ENCODE data around the gene UPF3A. TPM values are rescaled to one million over a fixed set of nuclear protein-coding genes. Genes with fewer than 3 reads are reported as not detected.
"Not testable (repeated sequence)": the region's sequence is repeated elsewhere in the genome, so short reads cannot be mapped to it uniquely, and the experiment has no call there.

The UPF3A gene
- total RNA-seq, 2 experiments from 2014 or later, result 36.9 to 38.7 TPM

GRCh38 chr13:114328595-114328994, 47.2 kb downstream of the UPF3A start:
- no peak for DNase-seq
- Mint-ChIP-seq H3K9me3 (no peaks in the 10 kb centered on the region), H3K4me1 (ENCODE audit: low read depth) (peaks cover 32% of the 10 kb centered on the region), H3K4me3 (no peak overlapping the region), H3K27ac (no peak overlapping the region), H3K27me3 (ENCODE audit: low read depth) (no peaks in the 10 kb centered on the region), H3K36me3 (ENCODE audit: low read depth) (peaks cover 33% of the 10 kb centered on the region)
- CTCF ChIA-PET, result interaction anchor here (0.9 to 1.3 kb wide), 2 partner anchors 12 to 15 kb away, joined by 3 read pairs; no protein-coding TSS in a partner anchor
- intact Hi-C loops (cut with micrococcal nuclease), result no loop called here

- Mint-ChIP-seq H3K9me3 (no peaks in the 10 kb centered on the region), H3K27me3 (ENCODE audit: low read depth) (no peaks in the 10 kb centered on the region), H3K4me3 (no peak overlapping the region), H3K27ac (no peak overlapping the region), H3K4me1 (ENCODE audit: low read depth) (peaks cover 26% of the 10 kb centered on the region), H3K36me3 (ENCODE audit: low read depth) (peaks cover 19% of the 10 kb centered on the region)
- no peak for DNase-seq
- CTCF ChIA-PET, result no interaction called here
- intact Hi-C loops (cut with micrococcal nuclease), result no loop called here
These were observed 48.7 kb downstream of the UPF3A start for GRCh38 chr13:114330086-114330485.

- H3K9me3 Mint-ChIP-seq; H3K4me1 Mint-ChIP-seq (ENCODE audit: low read depth); H3K36me3 Mint-ChIP-seq (ENCODE audit: low read depth); H3K27ac Mint-ChIP-seq; intact Hi-C loops (cut with micrococcal nuclease); H3K27me3 Mint-ChIP-seq (ENCODE audit: low read depth); H3K4me3 Mint-ChIP-seq; DNase-seq: not testable (repeated sequence)
- CTCF ChIA-PET, result interaction anchor here (1.6 kb wide), 1 partner anchor 8 kb away, joined by 4 read pairs; no protein-coding TSS in a partner anchor
These were observed 52.5 kb downstream of the UPF3A start for GRCh38 chr13:114333881-114334280.

GRCh38 chr13:114334305-114335053, 53.1 kb downstream of the UPF3A start:
- Mint-ChIP-seq H3K27me3 (ENCODE audit: low read depth) (peaks cover 3% of the 10 kb centered on the region), H3K27ac (no peak overlapping the region), H3K36me3 (ENCODE audit: low read depth) (peaks cover 1% of the 10 kb centered on the region), H3K4me3 (no peak overlapping the region), H3K9me3 (no peaks in the 10 kb centered on the region), H3K4me1 (ENCODE audit: low read depth) (peaks cover 8% of the 10 kb centered on the region)
- no peak for DNase-seq
- intact Hi-C loops (cut with micrococcal nuclease), result no loop called here
- CTCF ChIA-PET, result interaction anchor here (0.6 to 1.6 kb wide), 2 partner anchors 9 to 98 kb away, joined by 4 read pairs; no protein-coding TSS in a partner anchor

- CTCF ChIA-PET, result interaction anchor here (0.9 kb wide), 1 partner anchor 20 kb away, joined by 3 read pairs; no protein-coding TSS in a partner anchor
- DNase-seq; H3K27me3 Mint-ChIP-seq (ENCODE audit: low read depth); H3K36me3 Mint-ChIP-seq (ENCODE audit: low read depth); intact Hi-C loops (cut with micrococcal nuclease); H3K4me3 Mint-ChIP-seq; H3K9me3 Mint-ChIP-seq; H3K27ac Mint-ChIP-seq: not testable (repeated sequence)
- peaks cover 11% of the 10 kb centered on the region for H3K4me1 Mint-ChIP-seq (ENCODE audit: low read depth)
These were observed 55.1 kb downstream of the UPF3A start for GRCh38 chr13:114336457-114336856.

- peaks cover 8% of the 10 kb centered on the region for H3K4me1 Mint-ChIP-seq (ENCODE audit: low read depth)
- H3K27ac Mint-ChIP-seq, result no peak overlapping the region
- no peak for DNase-seq
- intact Hi-C loops (cut with micrococcal nuclease), result loop anchor here (1.0 kb wide), 1 partner anchor 25 kb away; the partner anchor contains the start of gene CHAMP1
- no peak overlapping the region for H3K4me3 Mint-ChIP-seq
- H3K36me3 Mint-ChIP-seq (ENCODE audit: low read depth), result no peaks in the 10 kb centered on the region
- H3K9me3 Mint-ChIP-seq, result no peaks in the 10 kb centered on the region
- CTCF ChIA-PET, result interaction anchor here (0.7 to 1.2 kb wide), 3 partner anchors 13 to 59 kb away, joined by 3 to 4 read pairs (median 4); no protein-coding TSS in a partner anchor
- peaks cover 3% of the 10 kb centered on the region for H3K27me3 Mint-ChIP-seq (ENCODE audit: low read depth)
These were observed 57.6 kb downstream of the UPF3A start for GRCh38 chr13:114338959-114339358.

- peak; percentile 66 for DNase-seq
- Mint-ChIP-seq H3K9me3 (no peaks in the 10 kb centered on the region), H3K36me3 (ENCODE audit: low read depth) (no peaks in the 10 kb centered on the region), H3K4me3 (no peak overlapping the region), H3K27ac (peak overlapping the region; percentile 8), H3K4me1 (ENCODE audit: low read depth) (peaks cover 4% of the 10 kb centered on the region), H3K27me3 (ENCODE audit: low read depth) (peaks cover 6% of the 10 kb centered on the region)
- CTCF ChIA-PET, result interaction anchor here (0.6 to 1.9 kb wide), 8 partner anchors 12 to 101 kb away, joined by 3 to 7 read pairs (median 4); partner anchors contain the start of gene UPF3A
- intact Hi-C loops (cut with micrococcal nuclease), result loop anchor here (1.0 kb wide), 2 partner anchors 26 to 60 kb away; partner anchors contain the start of gene CHAMP1
These were observed 58.6 kb downstream of the UPF3A start for GRCh38 chr13:114339857-114340534.

- intact Hi-C loops (cut with micrococcal nuclease), result no loop called here
- no peak overlapping the region for H3K27ac Mint-ChIP-seq
- CTCF ChIA-PET, result interaction anchor here (0.7 to 1.9 kb wide), 6 partner anchors 11 to 59 kb away, joined by 3 to 7 read pairs (median 3); partner anchors contain the start of gene UPF3A
- H3K4me1 Mint-ChIP-seq (ENCODE audit: low read depth), result peaks cover 4% of the 10 kb centered on the region
- no peak overlapping the region for H3K4me3 Mint-ChIP-seq
- peaks cover 7% of the 10 kb centered on the region for H3K27me3 Mint-ChIP-seq (ENCODE audit: low read depth)
- no peak for DNase-seq
- H3K36me3 Mint-ChIP-seq (ENCODE audit: low read depth), result no peaks in the 10 kb centered on the region
- no peaks in the 10 kb centered on the region for H3K9me3 Mint-ChIP-seq
These were observed 59.8 kb downstream of the UPF3A start for GRCh38 chr13:114341003-114341777.

- DNase-seq; H3K4me3 Mint-ChIP-seq; H3K4me1 Mint-ChIP-seq (ENCODE audit: low read depth); H3K27ac Mint-ChIP-seq; intact Hi-C loops (cut with micrococcal nuclease); H3K9me3 Mint-ChIP-seq; H3K36me3 Mint-ChIP-seq (ENCODE audit: low read depth); CTCF ChIA-PET: not testable (repeated sequence)
- peaks cover 36% of the 10 kb centered on the region for H3K27me3 Mint-ChIP-seq (ENCODE audit: low read depth)
These were observed 65.9 kb downstream of the UPF3A start for GRCh38 chr13:114347256-114347655.

GRCh38 chr13:114352763-114353162, 71.4 kb downstream of the UPF3A start:
- peaks cover 24% of the 10 kb centered on the region for H3K27me3 Mint-ChIP-seq (ENCODE audit: low read depth)
- H3K36me3 Mint-ChIP-seq (ENCODE audit: low read depth); intact Hi-C loops (cut with micrococcal nuclease); H3K4me3 Mint-ChIP-seq; H3K27ac Mint-ChIP-seq; H3K9me3 Mint-ChIP-seq; H3K4me1 Mint-ChIP-seq (ENCODE audit: low read depth): not testable (repeated sequence)
- CTCF ChIA-PET, result interaction anchor here (1.4 kb wide), 1 partner anchor 12 kb away, joined by 7 read pairs; no protein-coding TSS in a partner anchor
- peak; percentile 49 for DNase-seq

- CTCF ChIA-PET, result interaction anchor here (1.4 kb wide), 1 partner anchor 13 kb away, joined by 7 read pairs; no protein-coding TSS in a partner anchor
- H3K27me3 Mint-ChIP-seq (ENCODE audit: low read depth), result peaks cover 19% of the 10 kb centered on the region
- H3K4me3 Mint-ChIP-seq; intact Hi-C loops (cut with micrococcal nuclease); H3K9me3 Mint-ChIP-seq; H3K4me1 Mint-ChIP-seq (ENCODE audit: low read depth); H3K27ac Mint-ChIP-seq; H3K36me3 Mint-ChIP-seq (ENCODE audit: low read depth); DNase-seq: not testable (repeated sequence)
These were observed 72.0 kb downstream of the UPF3A start for GRCh38 chr13:114353382-114353781.

Measured in activated naive CD4-positive, alpha-beta T cell treated with anti-CD3 and anti-CD28 coated beads for 36 hours (primary cell).